GM13977 (cell line): ENCODE measurements around the gene PAX3.

Experiments
- DNase-seq: peaks from one replicate; pipeline ENCODE4 v3.0.0; 2012; ENCODE audit warnings: low spot score
- CTCF ChIP-seq: IDR thresholded peaks from 2 replicates; pipeline ENCODE4 v1.5.1; 2012; ENCODE audit warnings: mild to moderate bottlenecking, control low read depth; ENCODE audit not compliant: insufficient read depth; ENCODE audit errors: extremely low read depth, missing control alignments
- in situ Hi-C: fragments of 300-500 bp; cut with MboI; formaldehyde crosslinking; loops from one replicate; pipeline ENCODE4 v1.12.0; 2022; ENCODE audit warnings: low sequenced_read_pairs, low pct_unique_long_range_greater_than_20kb, mixed read lengths, inconsistent platforms; ENCODE audit not compliant: unreplicated experiment

PAX3 gene

GRCh38 chr2:222306393-222307142, 7.8 kb upstream of the PAX3 start:
- TF ChIP-seq CTCF: no peak
- in situ Hi-C loops: no loop called here
- DNase-seq: no peak

GRCh38 chr2:222305516-222306392, 7.0 kb upstream of the PAX3 start:
- in situ Hi-C loops: no loop called here
- no peak for DNase-seq
- TF ChIP-seq CTCF: no peak

GRCh38 chr2:222304737-222305515, 6.1 kb upstream of the PAX3 start:
- in situ Hi-C loops: no loop called here
- DNase-seq: no peak
- no peak for TF ChIP-seq CTCF

GRCh38 chr2:222303828-222304736, 5.3 kb upstream of the PAX3 start:
- no peak for DNase-seq
- in situ Hi-C loops: no loop called here
- TF ChIP-seq CTCF: no peak

- no peak for TF ChIP-seq CTCF
- DNase-seq: no peak
- in situ Hi-C loops: no loop called here
These were observed 4.4 kb upstream of the PAX3 start for GRCh38 chr2:222303045-222303827.
